Activated naive CD8-positive, alpha-beta T cell treated with anti-CD3 and anti-CD28 coated beads for 36 hours (primary cell): ENCODE data around the gene VMP1. TPM values are rescaled to one million over a fixed set of nuclear protein-coding genes. Genes with fewer than 3 reads are reported as not detected.

Source experiments
- DNase-seq: peaks from one replicate; pipeline ENCODE4 v3.0.0; 2021
- H3K27ac Mint-ChIP-seq: one replicate; pipeline ENCODE4 v1.8.0; 2022; ENCODE audit warnings: mild to moderate bottlenecking, moderate library complexity, mixed read lengths
- H3K27me3 Mint-ChIP-seq: one replicate; pipeline ENCODE4 v1.8.0; 2022; ENCODE audit warnings: mild to moderate bottlenecking, mixed read lengths
- H3K36me3 Mint-ChIP-seq: one replicate; pipeline ENCODE4 v1.8.0; 2021; ENCODE audit warnings: mild to moderate bottlenecking, mixed read lengths
- H3K4me1 Mint-ChIP-seq: one replicate; pipeline ENCODE4 v1.8.0; 2021; ENCODE audit warnings: mixed read lengths
- H3K4me3 Mint-ChIP-seq: one replicate; pipeline ENCODE4 v1.8.0; 2022; ENCODE audit warnings: mild to moderate bottlenecking, moderate library complexity, mixed read lengths
- H3K9me3 Mint-ChIP-seq: one replicate; pipeline ENCODE4 v1.8.0; 2022; ENCODE audit warnings: mixed read lengths
- total RNA-seq, 2 experiments: library from RNA; stranded (reverse); gene quantifications; one replicate each; pipeline ENCODE4 v1.2.3, GENCODE V29; 2021

VMP1 gene
- total RNA-seq: 100 to 1,000 TPM; 137 to 143 TPM

GRCh38 chr17:59707149-59707970 is at the start of gene VMP1, which contains the start of gene PTRH2:
TSS of gene VMP1 (plus strand) at chr17:59707654. CDS start at chr17:59731447, 23,793 bp downstream.
TSS of gene PTRH2 (minus strand) at chr17:59707430. CDS start at chr17:59697978, 9,452 bp downstream.
- DNase-seq: peak; percentile 95
- Mint-ChIP-seq H3K9me3 (no peaks in the 10 kb centered on the region), H3K36me3 (peaks cover 45% of the 10 kb centered on the region), H3K27ac (peak within 1 kb of the TSS; percentile 98), H3K27me3 (no peaks in the 10 kb centered on the region), H3K4me1 (peaks cover 47% of the 10 kb centered on the region), H3K4me3 (peak within 1 kb of the TSS; percentile 100)

- Mint-ChIP-seq H3K36me3 (peaks cover under 1% of the 10 kb centered on the region), H3K9me3 (no peaks in the 10 kb centered on the region), H3K27ac (no peak overlapping the region), H3K4me1 (peaks cover 20% of the 10 kb centered on the region), H3K4me3 (no peak overlapping the region), H3K27me3 (no peaks in the 10 kb centered on the region)
- DNase-seq: no peak
Observed at GRCh38 chr17:59666235-59666634, 41.2 kb upstream of the VMP1 start.

GRCh38 chr17:59668816-59669215 is 38.6 kb upstream of the VMP1 start:
- Mint-ChIP-seq H3K9me3 (no peaks in the 10 kb centered on the region), H3K4me3 (no peak overlapping the region), H3K36me3 (peaks cover 4% of the 10 kb centered on the region), H3K4me1 (peaks cover 26% of the 10 kb centered on the region), H3K27me3 (no peaks in the 10 kb centered on the region), H3K27ac (peak overlapping the region; percentile 70)
- no peak for DNase-seq

- Mint-ChIP-seq H3K9me3 (no peaks in the 10 kb centered on the region), H3K27ac (no peak overlapping the region), H3K4me1 (peaks cover 26% of the 10 kb centered on the region), H3K27me3 (no peaks in the 10 kb centered on the region), H3K36me3 (peaks cover 4% of the 10 kb centered on the region), H3K4me3 (no peak overlapping the region)
- no peak for DNase-seq
Observed at GRCh38 chr17:59669411-59669810, 38.0 kb upstream of the VMP1 start.

DNA sequence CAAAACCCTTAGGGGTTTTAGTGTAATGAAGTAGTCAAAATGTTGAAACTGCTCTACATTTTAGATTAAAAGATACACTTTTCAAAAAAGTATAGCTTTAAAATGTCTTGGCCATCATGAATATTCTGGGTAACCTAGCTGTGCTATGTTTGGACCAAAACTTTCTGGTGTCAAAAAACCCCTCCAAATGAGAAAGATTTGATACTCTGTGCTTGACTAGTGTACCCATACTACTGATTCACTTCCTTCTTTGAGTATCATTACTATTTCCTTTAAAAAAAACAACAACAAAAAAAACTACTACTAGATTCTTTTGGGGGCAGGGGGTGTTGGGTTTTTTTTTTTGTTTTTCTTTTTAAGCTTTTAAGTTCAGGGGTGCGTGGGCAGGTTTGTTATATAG is 37.5 kb upstream of the VMP1 start:
- Mint-ChIP-seq H3K27me3 (no peaks in the 10 kb centered on the region), H3K4me3 (no peak overlapping the region), H3K4me1 (peaks cover 26% of the 10 kb centered on the region), H3K9me3 (no peaks in the 10 kb centered on the region), H3K27ac (peak overlapping the region; percentile 47), H3K36me3 (peaks cover 4% of the 10 kb centered on the region)
- no peak for DNase-seq

DNA sequence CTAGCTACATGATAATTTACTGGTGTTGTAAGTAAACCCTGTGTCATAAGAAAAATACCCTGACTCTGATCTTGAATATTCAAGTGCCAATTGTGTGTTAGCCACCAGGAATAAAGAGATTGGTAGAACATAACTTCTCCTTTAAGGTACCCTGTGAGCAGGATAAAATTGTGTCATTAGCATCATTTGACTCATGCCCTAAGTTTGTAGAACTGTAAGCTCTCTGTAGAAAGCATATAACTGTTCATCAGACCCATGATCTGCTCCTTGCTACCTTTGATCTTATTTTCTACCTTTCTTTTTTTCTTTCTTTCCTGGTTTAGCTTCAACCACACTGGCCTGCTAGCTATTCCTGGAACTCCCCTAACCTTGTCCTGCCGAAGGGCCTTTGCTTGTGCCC is 36.1 kb upstream of the VMP1 start:
- Mint-ChIP-seq H3K27ac (peak overlapping the region; percentile 50), H3K27me3 (no peaks in the 10 kb centered on the region), H3K4me1 (peaks cover 26% of the 10 kb centered on the region), H3K9me3 (no peaks in the 10 kb centered on the region), H3K4me3 (no peak overlapping the region), H3K36me3 (peaks cover 5% of the 10 kb centered on the region)
- DNase-seq: no peak

DNA sequence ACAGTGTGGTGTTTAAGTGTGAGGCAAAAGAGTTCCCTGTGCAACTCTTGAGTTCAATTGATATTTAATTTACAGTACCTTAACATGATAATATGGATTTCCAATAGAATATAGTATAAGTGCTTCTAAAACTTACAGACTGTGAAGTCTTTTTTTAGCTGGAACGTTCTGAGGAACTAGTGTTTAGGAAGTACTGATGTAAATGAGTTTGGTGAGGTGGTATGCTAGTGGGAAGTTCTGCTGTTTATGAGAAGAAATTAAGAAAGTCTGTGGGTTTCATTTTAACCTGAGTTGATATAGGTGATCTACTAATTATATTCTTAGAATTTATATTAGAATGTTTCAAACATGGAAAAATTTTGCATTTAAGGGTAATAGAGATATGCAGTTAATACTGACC is 32.2 kb upstream of the VMP1 start:
- no peak overlapping the region for H3K4me3 Mint-ChIP-seq
- no peaks in the 10 kb centered on the region for H3K27me3 Mint-ChIP-seq
- no peaks in the 10 kb centered on the region for H3K9me3 Mint-ChIP-seq
- no peak for DNase-seq
- H3K4me1 Mint-ChIP-seq: peaks cover 10% of the 10 kb centered on the region
- peak overlapping the region; percentile 1 for H3K27ac Mint-ChIP-seq
- peaks cover 10% of the 10 kb centered on the region for H3K36me3 Mint-ChIP-seq

GRCh38 chr17:59676716-59677115 is 30.7 kb upstream of the VMP1 start:
- H3K4me3 Mint-ChIP-seq: no peak overlapping the region
- peak overlapping the region; percentile 14 for H3K27ac Mint-ChIP-seq
- no peaks in the 10 kb centered on the region for H3K9me3 Mint-ChIP-seq
- DNase-seq: no peak
- no peaks in the 10 kb centered on the region for H3K27me3 Mint-ChIP-seq
- peaks cover 7% of the 10 kb centered on the region for H3K36me3 Mint-ChIP-seq
- peaks cover 2% of the 10 kb centered on the region for H3K4me1 Mint-ChIP-seq

- DNase-seq: no peak
Observed at GRCh38 chr17:59678918-59679317, 28.5 kb upstream of the VMP1 start.

DNA sequence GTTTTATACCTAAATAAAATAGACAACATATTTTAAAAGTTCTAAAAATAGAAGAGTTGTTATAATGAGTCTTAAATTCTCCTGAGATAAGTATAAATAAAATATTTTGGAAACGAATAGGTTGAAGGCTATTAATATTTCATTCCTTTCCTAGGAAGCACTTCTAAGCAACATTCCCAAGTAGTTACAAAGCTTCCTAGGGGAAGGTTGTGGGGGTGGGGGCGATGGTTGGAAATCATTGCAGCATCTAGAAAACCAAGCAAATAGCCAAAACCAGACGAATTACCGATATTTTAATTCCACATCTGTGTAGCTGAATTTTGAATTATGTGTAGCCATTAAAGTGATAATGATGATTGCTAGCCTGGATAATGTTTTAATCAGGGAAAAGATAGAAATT is 27.1 kb upstream of the VMP1 start:
- Mint-ChIP-seq H3K9me3 (no peaks in the 10 kb centered on the region), H3K4me3 (no peak overlapping the region), H3K27me3 (no peaks in the 10 kb centered on the region), H3K36me3 (peaks cover 20% of the 10 kb centered on the region), H3K27ac (no peak overlapping the region), H3K4me1 (peaks cover 3% of the 10 kb centered on the region)
- no peak for DNase-seq

More at GRCh38 chr17:59678918-59679317, 28.5 kb upstream of the VMP1 start:
- H3K36me3 Mint-ChIP-seq: peaks cover 13% of the 10 kb centered on the region
- no peaks in the 10 kb centered on the region for H3K9me3 Mint-ChIP-seq
- no peak overlapping the region for H3K4me3 Mint-ChIP-seq
- H3K27me3 Mint-ChIP-seq: no peaks in the 10 kb centered on the region
- peak overlapping the region; percentile 29 for H3K27ac Mint-ChIP-seq
- H3K4me1 Mint-ChIP-seq: peaks cover 3% of the 10 kb centered on the region

DNA sequence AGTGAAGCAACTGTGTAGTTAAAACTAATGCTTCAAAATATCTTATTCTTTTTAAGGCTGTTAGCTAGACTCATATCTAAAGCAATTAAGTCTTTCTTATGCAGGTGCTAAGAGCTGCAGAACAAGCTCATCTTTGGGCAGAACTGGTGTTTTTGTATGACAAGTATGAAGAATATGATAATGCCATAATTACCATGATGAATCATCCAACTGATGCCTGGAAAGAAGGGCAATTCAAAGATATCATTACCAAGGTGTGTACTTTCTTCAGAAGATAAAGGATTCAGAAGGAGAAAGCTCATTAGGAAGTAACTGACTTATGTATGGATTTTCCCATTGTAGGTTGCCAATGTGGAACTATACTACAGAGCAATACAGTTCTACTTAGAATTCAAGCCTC is 24.2 kb upstream of the VMP1 start:
- DNase-seq: no peak
- H3K27ac Mint-ChIP-seq: no peak overlapping the region
- H3K4me1 Mint-ChIP-seq: peaks cover 9% of the 10 kb centered on the region
- H3K4me3 Mint-ChIP-seq: no peak overlapping the region
- H3K9me3 Mint-ChIP-seq: no peaks in the 10 kb centered on the region
- peaks cover 16% of the 10 kb centered on the region for H3K36me3 Mint-ChIP-seq
- H3K27me3 Mint-ChIP-seq: no peaks in the 10 kb centered on the region

DNA sequence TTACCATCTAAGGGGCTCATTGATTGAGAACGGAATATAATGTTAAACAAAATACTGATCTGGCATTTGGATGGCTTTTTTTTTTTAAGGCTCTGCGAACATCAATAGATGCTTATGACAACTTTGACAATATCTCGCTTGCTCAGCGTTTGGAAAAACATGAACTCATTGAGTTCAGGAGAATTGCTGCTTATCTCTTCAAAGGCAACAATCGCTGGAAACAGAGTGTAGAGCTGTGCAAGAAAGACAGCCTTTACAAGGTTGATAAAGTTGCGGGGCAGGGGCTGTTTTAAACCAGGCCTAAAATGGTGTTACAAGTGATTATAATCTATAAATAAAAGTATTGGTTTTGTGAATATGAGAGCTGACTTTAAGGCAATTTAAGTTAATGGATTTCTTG is 22.5 kb upstream of the VMP1 start:
- no peak for DNase-seq
- peaks cover 16% of the 10 kb centered on the region for H3K36me3 Mint-ChIP-seq
- no peaks in the 10 kb centered on the region for H3K27me3 Mint-ChIP-seq
- peaks cover 9% of the 10 kb centered on the region for H3K4me1 Mint-ChIP-seq
- no peak overlapping the region for H3K4me3 Mint-ChIP-seq
- H3K9me3 Mint-ChIP-seq: no peaks in the 10 kb centered on the region
- H3K27ac Mint-ChIP-seq: no peak overlapping the region

- no peak overlapping the region for H3K4me3 Mint-ChIP-seq
- H3K4me1 Mint-ChIP-seq: peaks cover 12% of the 10 kb centered on the region
- DNase-seq: no peak
- no peaks in the 10 kb centered on the region for H3K9me3 Mint-ChIP-seq
- H3K36me3 Mint-ChIP-seq: peaks cover 24% of the 10 kb centered on the region
- no peaks in the 10 kb centered on the region for H3K27me3 Mint-ChIP-seq
- peak overlapping the region; percentile 79 for H3K27ac Mint-ChIP-seq
Observed at GRCh38 chr17:59688008-59688407, 19.4 kb upstream of the VMP1 start.

GRCh38 chr17:59688496-59688895 is 19.0 kb upstream of the VMP1 start:
- Mint-ChIP-seq H3K27me3 (no peaks in the 10 kb centered on the region), H3K9me3 (no peaks in the 10 kb centered on the region), H3K36me3 (peaks cover 25% of the 10 kb centered on the region), H3K4me3 (no peak overlapping the region), H3K27ac (peak overlapping the region; percentile 0), H3K4me1 (peaks cover 9% of the 10 kb centered on the region)
- DNase-seq: no peak

DNA sequence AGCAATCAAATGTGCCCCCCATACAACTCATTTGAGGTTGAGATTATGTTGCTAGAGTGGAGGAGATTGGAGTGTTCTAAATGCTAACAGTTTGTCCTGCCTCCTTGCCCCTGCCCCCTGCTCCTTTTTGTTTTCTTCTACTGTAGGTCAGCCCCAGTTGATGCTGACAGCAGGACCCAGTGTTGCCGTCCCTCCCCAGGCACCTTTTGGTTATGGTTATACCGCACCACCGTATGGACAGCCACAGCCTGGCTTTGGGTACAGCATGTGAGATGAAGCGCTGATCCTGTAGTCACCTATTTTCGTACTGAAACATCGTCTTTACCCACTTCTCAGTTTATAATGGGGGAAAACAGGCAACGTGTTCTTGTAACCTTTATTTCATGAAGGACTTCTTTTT is 13.9 kb upstream of the VMP1 start:
- no peak for DNase-seq
- no peak overlapping the region for H3K4me3 Mint-ChIP-seq
- H3K4me1 Mint-ChIP-seq: peaks cover 29% of the 10 kb centered on the region
- no peaks in the 10 kb centered on the region for H3K27me3 Mint-ChIP-seq
- H3K9me3 Mint-ChIP-seq: no peaks in the 10 kb centered on the region
- peaks cover 36% of the 10 kb centered on the region for H3K36me3 Mint-ChIP-seq
- no peak overlapping the region for H3K27ac Mint-ChIP-seq

- peaks cover 43% of the 10 kb centered on the region for H3K36me3 Mint-ChIP-seq
- H3K27me3 Mint-ChIP-seq: no peaks in the 10 kb centered on the region
- DNase-seq: no peak
- no peak overlapping the region for H3K27ac Mint-ChIP-seq
- H3K4me3 Mint-ChIP-seq: no peak overlapping the region
- H3K9me3 Mint-ChIP-seq: no peaks in the 10 kb centered on the region
- peaks cover 35% of the 10 kb centered on the region for H3K4me1 Mint-ChIP-seq
Observed at GRCh38 chr17:59694344-59694743, 13.1 kb upstream of the VMP1 start.
